HG03175 (cell line): ENCODE results near the gene MNT.

Experiments
- ATAC-seq: cut with Tn5 transposase; IDR thresholded peaks from one replicate; pipeline ENCODE4 v1.9.1; 2021; ENCODE audit warnings: mild to moderate bottlenecking, moderate library complexity; ENCODE audit not compliant: unreplicated experiment

Gene MNT

DNA sequence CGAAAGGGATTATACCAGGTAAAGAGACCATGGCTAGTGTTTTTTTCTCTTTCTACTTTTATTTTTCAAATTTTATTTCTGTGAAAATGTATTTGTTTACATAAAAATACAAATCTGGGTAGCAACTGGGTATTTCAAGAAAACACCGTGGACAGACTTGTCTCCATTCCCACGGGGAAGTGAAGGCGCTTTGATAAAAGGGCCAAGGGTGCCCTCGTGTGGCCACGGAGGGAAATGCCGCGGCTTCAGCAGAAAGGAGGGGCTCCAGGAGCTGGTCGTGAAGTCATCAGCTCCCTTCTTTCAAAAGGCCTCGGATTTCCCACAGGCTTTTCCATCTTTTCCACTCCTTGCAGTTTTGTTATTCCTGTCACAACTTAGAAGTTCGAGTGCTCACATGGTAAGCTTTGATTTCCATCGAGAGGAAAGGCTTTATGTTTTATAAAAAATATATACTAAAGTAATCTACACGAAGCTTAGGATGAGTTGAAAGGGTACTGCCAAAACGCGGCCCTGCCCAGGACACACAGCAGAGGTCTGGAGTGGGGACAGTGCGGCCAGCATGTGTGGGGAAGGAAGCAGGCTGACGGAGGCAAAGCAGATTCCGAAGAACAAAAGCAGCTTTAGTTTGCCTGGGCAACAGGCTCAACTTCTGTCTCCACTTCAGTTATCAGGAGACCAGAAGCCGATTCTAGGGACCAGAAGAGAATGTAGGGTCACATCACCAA, 15.3 kb upstream of the MNT start:
- ATAC-seq, result no peak

DNA sequence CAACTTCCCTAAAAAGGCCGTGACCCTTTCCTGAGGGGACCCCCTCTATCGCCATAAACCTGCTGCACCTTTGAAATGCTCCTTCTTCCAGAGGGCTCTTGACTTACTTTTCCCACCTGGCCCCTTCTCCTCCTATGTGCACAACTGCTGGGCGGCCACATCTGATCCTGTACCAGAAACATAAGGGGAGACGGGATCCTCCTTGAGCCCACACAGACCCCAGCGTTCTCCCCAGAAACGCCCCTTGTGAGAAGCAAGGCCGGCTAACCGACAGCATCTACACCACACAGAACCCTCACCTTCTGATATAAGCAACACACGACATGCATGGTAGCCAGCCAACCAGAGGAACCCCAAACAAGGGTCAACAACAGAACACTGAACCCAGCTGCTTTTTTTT, 14.2 kb upstream of the MNT start:
- no peak for ATAC-seq

DNA sequence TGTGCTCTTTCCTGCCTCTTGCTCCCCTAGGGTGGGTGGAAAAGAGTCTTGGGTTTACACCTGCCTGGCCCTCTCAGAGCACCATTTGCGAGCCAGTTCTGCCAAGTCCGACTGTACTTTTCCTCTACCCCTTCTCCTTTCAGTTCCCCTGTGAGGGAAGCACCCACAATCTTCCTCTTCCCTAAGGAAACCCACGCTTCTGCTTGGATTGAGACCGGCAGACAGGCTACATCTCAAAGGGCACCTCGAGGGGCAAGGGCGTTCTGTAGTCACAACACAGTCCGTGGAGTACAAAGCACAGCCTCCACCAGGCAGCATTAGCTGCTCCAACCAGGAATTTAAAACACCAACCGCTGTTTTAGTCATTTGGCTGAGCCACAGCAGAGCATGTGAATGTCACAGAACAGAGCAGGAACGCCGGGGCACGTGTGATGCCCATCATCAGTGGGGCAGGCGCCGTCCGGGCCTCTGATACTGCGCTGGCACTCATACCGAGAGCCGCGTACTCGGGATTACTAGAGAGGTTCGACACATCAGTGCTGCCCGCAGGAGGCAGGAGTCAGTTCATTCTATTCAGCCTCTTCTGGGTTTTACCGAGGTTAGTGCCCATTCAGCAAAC, 13.7 kb upstream of the MNT start:
- ATAC-seq, result no peak

DNA sequence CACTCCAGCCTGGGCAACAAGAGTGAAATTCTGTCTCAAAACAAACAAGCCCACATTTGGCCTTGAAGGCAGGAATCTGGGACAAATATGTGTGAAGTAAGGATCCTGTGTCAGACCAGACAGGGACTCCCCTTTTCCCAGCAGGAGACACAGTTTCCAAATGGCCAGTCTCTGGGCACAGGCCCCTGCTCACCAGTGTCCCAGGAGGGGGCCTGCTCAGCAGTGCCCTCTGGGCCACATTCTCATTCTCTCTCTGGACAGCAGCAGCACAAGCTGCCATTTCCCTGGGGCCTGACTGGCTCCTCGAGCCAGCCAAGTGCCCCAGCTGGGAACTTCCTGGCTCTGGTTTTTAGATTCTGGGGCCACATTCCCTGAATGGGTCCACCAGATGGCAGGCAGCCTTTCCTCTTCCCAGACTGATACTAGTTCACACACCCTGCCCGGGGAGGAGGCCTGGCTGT, 11.7 kb upstream of the MNT start:
- ATAC-seq, result no peak

DNA sequence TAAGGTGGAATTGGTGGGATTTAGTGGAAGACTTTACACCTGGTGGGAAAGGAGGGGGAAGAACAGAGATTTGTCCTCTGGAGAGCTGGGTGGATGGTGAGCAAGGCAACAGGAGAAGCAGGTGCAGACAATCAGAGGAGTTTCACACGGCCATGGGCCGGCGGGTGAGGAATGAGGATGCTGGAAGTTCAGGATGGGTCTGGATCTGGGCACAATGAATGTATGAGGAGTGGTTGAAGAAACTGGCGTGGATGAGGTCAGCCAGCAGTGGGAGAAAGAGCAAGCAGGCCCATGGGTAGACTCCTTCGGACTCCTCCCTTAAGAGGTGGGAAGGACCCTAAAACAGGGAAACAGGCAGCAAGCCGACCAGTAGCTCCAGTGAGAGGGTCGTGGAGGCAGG, 10.1 kb upstream of the MNT start:
- no peak for ATAC-seq

DNA sequence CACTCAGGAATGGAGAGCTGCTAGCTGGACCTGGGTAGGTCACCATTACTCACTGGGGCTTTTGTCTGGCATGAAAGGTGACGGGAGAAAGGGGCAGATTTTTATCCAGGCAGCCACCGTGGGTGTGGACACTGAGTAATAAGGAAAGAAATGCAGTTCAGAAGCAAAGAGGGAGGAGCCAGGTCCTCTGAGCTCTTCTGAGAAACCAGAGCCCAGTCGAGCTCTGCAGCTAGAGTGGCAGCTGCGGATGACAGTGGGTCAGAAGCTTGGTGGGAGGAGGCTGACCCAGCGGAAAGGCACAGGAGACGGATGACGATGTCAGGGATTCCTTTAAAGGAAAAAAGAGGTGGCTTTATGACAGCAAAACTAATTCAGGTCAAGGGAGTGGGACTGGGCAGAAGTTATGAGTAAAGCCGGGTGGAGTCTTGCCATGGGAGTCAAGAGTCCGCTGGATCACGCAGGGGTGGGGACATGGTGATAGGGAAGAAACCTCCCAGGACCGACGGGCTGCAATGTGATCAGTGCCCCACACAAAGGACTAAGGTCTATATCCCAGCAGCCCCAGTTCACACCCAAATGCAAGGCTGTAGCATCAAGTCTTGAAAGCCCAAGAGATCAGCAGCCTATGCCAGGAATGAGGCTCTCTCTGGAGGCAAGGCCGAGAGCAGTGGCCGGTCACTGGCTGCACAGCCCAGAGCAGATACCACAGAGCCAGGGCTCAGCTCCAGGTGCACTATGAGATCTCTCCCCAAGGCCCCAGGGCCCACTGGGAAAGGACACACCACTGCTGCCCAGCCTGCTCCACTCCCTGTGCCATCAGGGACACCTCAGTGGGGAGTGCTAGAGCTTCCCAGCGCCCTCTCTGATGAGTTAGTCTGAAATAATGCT, 6.3 kb upstream of the MNT start:
- no peak for ATAC-seq

DNA sequence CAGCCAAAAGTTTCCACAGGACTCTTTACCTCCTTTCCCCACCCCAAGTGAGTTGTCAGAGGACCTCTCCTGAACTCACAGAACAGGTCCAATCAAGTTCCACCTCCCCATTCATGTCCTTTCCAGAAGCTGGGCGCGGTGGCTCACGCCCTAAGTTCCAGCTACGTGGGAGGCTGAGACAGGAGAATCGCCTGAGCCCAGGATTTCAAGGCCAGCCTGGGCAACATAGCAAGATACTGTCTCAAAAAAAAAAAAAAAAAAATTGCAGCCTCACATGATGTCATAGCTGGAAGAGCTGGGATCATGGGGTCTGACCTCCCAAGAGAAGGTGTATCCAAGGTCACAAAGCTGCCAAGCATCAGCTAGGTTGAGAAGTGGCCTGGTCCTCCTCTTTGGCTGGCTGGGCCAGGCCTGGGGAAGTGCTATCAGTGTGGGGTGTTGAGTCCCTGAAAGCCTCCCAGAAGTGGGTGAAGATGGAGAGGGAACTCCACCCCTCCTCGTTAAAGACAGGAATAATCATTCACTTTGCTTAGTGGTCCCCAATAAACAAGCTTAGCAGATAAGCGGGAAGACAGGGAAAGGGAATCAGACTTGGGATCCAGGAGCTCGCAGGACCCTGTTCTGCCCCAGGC, 5.5 kb upstream of the MNT start:
- no peak for ATAC-seq

DNA sequence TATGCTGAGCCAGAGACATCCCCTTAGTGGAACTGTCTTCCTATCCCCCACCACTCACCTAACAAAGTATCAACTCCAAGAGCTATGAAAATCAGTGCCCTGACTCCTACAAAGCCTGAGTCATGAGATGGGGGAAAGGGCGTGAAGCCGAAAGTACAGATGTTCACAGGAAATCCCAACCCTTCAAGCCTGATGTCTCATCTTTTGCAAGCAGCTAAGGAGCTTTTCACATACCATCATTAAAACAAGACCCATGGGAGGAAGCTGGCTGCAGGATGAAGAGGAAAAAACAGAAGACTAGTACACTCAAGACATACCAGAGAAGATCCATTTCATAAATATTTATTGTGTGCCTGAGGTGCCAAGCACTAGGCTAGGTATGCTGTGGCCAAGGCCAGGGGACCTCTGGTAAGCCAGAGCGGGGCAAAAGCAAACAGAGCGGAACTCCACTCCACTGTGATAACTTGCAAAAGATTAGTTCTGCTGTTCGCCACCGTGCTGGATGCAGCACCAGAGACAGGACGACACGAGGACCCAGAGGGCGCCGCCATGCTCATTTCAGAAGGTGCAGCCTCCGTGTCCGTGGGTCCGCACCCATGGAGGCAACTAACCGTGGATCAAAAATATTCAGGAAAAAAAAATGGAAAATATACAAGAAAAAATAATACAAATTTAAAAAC, 4.5 kb upstream of the MNT start:
- no peak for ATAC-seq

DNA sequence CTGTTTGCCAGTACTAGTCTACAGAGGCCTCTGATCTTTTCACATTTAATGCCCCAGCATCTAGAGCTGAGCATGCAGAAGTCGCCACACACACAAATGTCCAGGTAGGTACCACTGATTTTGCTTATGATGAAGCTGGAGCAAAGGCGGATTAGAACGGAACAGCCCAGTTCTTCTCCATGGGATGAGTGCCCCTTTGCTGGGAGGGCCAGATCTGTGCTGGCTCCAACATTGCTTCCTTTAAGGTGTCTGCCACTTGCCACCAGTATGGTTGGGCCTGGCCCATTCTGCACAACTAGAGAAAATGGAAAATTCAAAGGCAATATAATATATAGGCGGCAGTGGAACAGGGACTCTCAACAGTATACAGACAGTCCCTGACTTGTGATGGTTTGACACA, 2.2 kb upstream of the MNT start:
- ATAC-seq, result no peak

DNA sequence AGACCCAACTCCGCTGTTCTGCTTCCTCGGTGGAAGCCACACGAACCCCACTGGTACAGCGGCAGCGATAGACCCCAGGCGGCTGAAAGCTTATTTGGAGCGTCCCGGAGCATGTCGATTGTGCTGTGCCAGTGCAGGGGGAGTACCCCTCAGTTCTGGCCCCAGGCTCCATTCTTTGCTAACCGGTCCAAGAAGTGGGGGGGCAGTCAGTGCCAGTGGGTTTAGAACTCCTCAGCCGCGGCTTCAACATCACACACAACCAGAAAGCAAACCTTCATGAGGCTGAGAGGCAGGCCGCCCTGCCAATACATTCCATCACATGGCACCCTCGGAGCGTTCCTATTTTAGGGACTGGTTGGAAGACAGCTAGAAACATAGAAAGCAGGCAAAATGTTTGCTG, 1.7 kb upstream of the MNT start:
- no peak for ATAC-seq

DNA sequence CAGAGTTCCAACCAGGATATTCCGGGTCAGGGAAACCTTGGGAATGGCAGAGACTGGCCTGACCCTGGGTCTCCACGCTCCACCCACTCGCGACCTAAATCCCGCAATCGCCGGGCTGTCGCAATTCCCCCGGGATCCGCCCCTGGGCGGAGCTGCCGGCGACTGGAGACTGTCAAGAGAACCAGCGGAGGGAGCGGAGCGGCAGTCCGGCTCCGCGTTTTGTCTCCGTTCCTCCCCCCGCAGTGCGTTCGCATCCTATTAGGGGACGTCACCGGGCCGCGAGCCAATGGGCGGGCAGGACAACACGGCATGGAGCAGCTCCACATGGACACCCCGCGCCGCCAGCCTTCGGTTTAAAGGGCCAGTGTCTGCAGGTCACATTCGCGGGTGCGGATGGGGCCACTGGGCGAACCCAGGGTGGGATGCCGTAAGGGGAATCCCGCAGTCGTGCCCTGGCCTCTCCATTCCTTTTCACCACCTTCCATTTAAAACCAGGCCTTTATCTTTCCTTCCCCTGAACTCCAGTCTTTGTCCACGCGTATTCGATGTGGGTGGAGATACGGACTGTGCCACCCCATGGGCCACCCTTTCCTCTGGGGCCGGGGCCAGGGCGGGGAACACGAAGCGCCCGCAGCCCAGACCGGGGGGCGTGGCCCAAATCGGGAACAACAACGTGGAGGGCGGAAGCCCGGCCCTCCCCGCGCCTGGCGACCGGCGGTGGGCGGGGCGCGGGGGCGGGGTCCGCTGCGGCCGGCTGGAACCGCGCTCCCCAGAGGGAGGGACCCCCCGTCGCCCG, 764 bp upstream of the MNT start:
- ATAC-seq, result peak; percentile 53

DNA sequence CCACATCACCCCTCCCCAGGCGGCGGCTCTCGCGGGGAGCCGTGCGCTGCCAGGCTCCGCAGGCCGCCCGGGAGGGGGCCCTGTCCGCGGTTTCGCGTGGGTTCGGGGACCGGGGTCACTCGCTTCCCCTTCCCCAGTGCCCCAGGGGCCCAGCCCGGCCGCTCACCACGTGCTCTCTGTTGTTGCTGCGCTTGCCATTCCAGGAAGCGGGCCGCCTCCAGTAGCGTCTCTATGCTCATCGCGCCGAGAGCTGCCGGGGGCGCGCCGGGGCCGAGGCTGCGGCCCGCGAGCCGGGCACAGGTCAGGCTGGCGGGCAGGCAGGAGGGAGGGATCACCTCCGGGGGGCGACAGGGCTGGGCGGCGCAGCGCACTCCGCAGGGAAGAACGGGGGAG, 390 bp downstream of the MNT start:
- no peak for ATAC-seq

DNA sequence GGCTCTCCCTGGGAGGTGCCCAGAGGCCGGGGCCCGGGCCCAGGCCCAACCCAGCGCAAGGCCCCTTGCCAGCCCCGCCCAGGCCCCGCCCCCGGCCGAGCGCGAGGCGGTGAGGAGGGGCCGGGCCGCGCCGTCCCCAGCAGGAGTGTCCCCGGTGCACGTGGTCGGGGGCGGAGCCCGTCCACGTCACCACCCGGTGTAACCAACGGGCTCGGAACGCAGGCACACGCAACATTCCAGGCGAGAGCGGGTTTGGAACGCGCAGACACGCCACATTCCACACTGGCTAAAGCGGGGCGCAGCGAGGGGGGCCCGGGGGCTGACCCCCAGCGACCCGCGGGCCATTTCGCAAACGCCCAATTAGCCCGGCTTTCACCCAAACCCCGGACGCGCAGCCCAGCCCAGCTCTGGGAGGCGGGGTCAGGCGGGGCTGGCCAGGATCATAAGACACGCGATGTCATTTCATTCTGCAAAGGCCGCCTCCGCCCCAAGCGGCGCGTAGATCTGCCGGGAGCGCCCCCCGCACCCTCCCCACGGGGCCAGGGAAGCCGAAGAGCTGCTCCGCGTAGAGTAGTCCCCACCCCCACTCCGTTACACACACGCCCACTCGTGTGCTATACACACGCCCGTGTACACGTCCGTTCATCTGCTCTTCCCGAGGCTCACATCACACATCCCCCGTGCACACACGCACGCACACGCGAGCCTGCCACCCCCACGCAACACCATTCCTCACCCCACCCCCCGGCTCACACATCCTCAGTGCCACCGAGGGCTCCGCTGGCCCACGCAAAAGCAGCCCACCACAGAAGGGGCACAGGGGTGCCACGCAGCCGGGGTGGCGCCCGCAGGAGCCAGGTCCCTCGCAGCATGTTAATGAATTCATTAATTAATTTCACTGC, 1.0 kb downstream of the MNT start:
- peak; percentile 43 for ATAC-seq

DNA sequence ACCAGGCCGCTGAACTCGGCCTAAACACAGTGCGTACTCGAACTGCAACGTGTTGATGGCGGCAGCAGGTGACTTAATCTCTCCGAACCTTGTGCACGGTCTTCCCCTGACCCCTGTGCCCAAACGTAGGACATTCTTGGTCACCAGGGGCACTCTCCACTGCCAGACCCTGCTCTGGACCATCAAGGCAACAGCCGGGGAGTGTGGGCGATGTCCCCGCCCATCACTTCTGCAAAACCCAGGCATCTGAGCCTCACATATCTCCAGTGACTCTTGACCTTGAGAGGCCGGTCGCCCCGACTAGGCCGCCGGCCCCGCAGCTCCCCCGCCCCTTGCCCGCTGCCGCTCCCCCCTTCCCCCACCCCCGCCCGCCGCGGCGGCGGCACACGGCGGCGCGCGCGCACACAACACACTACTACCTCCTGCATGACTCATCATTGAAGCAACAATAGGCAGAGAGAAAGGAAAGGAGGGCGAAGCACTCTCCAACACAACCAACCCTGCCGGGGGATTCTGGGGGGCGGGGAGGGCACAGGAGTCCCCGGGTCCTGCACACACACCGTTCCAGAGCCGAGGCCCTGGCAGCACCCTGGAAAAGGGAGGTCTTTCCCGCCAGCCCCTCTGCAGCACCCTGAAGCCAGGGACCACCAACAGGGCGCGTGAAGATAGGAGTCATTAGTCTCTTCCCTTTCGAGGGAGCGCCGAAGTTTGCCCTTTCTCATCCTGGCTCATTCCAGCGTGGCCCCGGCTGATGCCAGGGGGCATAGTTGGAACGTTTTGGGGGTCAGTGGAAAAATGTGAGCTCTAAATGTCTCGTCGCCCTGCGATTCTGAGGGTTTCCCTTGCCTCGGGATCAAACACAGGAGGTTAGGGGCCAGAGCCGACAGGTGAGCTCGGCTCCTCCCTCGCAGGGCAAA, 1.9 kb downstream of the MNT start:
- ATAC-seq, result no peak

DNA sequence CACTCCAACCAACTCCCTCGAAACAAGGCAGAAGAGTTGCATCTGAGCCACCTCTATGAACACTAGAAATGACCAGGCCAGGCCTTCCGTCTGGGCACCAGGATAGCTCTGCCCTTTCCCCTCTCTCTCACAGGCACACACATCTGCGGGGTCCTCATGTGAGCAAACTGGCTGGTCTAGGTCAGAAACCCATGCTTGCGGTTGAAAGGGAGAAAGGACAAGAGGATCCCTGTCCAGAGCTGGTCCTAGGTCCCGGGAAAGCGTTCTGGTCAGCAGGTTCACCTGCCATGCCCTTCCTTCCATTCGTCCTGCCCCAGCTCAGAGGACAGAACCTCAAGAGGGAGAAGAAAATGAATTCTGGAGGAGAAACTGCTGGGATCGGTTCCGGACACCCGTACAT, 2.7 kb downstream of the MNT start:
- no peak for ATAC-seq

DNA sequence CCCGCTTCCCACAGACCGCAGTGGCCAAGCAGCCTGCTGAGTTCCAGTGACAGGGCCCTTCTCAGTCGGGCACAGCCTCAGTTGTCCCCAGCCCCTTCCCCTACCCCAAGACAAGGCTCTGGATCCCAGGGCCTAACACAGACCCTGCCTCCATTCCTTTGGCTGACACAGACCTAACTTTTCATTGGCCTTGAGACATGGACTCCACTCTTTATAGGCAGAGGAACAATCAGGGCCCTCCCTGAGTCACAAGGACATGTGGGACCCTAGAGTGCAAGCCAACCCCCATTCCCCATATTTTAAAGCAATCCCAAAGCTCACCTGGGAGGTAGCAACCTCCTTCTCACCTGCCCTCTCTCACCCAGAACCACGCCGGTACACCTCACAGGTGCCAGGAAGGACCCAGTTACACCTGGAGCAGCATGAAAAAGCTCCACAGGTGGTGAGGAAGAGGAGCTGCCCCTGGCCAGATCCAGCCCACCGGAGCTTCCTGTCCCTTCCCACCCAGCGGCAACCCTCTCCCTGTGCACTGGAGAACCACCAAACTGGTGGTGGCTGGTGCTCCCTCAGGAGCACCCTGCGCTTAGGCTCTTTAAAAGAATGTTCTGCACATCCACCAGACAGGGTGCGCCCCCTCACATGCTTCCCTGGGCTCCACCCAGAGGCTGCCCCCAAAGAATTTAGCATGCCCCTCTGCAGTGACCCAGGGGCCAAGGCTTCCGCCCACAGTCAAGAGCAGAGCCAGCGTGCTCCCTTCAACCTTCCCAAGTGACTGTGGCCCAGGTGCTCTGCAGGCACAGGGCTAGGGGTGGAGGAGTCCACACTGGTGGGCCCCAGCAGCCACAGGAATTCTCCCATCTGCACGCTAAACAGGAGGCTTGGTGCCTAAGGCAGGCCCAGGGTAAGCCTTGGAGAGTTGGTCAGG, 3.4 kb downstream of the MNT start:
- ATAC-seq, result no peak
